Central memory CD8-positive, alpha-beta T cell (primary cell): ENCODE results near the gene STK32B.

ENCODE experiments used
- ATAC-seq: fragments of 150-1000 bp; cut with Tn5 transposase; replicated peaks from 2 replicates; pipeline ENCODE4 v1.10.0; 2022; ENCODE audit warnings: mild to moderate bottlenecking, moderate FRiP score, moderate number of reproducible peaks; ENCODE audit not compliant: poor library complexity, severe bottlenecking; ENCODE audit errors: extremely low read depth
- DNase-seq, 2 donors: peaks; one replicate each; pipeline ENCODE4 v3.0.0; 2021; ENCODE audit warnings: low spot score in 2 of 2
- H3K27ac Mint-ChIP-seq: one replicate; pipeline ENCODE4 v1.8.0; 2022; ENCODE audit warnings: low read depth, mild to moderate bottlenecking, moderate library complexity, mixed read lengths
- H3K27me3 Mint-ChIP-seq: one replicate; pipeline ENCODE4 v1.8.0; 2022; ENCODE audit warnings: mixed read lengths
- H3K36me3 Mint-ChIP-seq: one replicate; pipeline ENCODE4 v1.8.0; 2022; ENCODE audit warnings: mild to moderate bottlenecking, moderate library complexity, mixed read lengths; ENCODE audit not compliant: insufficient read depth
- H3K4me1 Mint-ChIP-seq: one replicate; pipeline ENCODE4 v1.8.0; 2022; ENCODE audit warnings: mixed read lengths
- H3K4me3 Mint-ChIP-seq: one replicate; pipeline ENCODE4 v1.8.0; 2022; ENCODE audit warnings: mild to moderate bottlenecking, moderate library complexity, mixed read lengths
- H3K9me3 Mint-ChIP-seq: one replicate; pipeline ENCODE4 v1.8.0; 2022; ENCODE audit warnings: mixed read lengths

Gene STK32B

GRCh38 chr4:5467111-5467510, 415.8 kb downstream of the STK32B start:
- Mint-ChIP-seq H3K9me3 (no peaks in the 10 kb centered on the region), H3K27ac (no peak overlapping the region), H3K4me3 (no peak overlapping the region), H3K36me3 (no peaks in the 10 kb centered on the region), H3K27me3 (no peaks in the 10 kb centered on the region), H3K4me1 (no peaks in the 10 kb centered on the region)
- DNase-seq (no peak), ATAC-seq (no peak)

- no peak for DNase-seq
- Mint-ChIP-seq H3K27ac (no peak overlapping the region), H3K4me1 (no peaks in the 10 kb centered on the region), H3K36me3 (no peaks in the 10 kb centered on the region), H3K9me3 (no peaks in the 10 kb centered on the region), H3K27me3 (no peaks in the 10 kb centered on the region), H3K4me3 (no peak overlapping the region)
- no peak for ATAC-seq
Observed at GRCh38 chr4:5469151-5469775, 418.0 kb downstream of the STK32B start.

- Mint-ChIP-seq H3K4me1 (no peaks in the 10 kb centered on the region), H3K27ac (no peak overlapping the region), H3K4me3 (no peak overlapping the region), H3K9me3 (no peaks in the 10 kb centered on the region), H3K36me3 (no peaks in the 10 kb centered on the region), H3K27me3 (no peaks in the 10 kb centered on the region)
- DNase-seq (no peak), ATAC-seq (no peak)
Observed at GRCh38 chr4:5469861-5470260, 418.6 kb downstream of the STK32B start.

- DNase-seq = no peak
- no peak for ATAC-seq
- Mint-ChIP-seq H3K4me1 (no peaks in the 10 kb centered on the region), H3K9me3 (no peaks in the 10 kb centered on the region), H3K27ac (no peak overlapping the region), H3K4me3 (no peak overlapping the region), H3K36me3 (no peaks in the 10 kb centered on the region), H3K27me3 (no peaks in the 10 kb centered on the region)
Observed at GRCh38 chr4:5470318-5471198, 419.3 kb downstream of the STK32B start.

GRCh38 chr4:5471206-5471605, 419.9 kb downstream of the STK32B start:
- ATAC-seq (no peak), DNase-seq (no peak)
- no peaks in the 10 kb centered on the region for H3K27me3 Mint-ChIP-seq
- no peak overlapping the region for H3K27ac Mint-ChIP-seq
- no peaks in the 10 kb centered on the region for H3K4me1 Mint-ChIP-seq
- H3K9me3 Mint-ChIP-seq = no peaks in the 10 kb centered on the region
- H3K4me3 Mint-ChIP-seq = no peak overlapping the region
- H3K36me3 Mint-ChIP-seq = no peaks in the 10 kb centered on the region

- ATAC-seq (no peak), DNase-seq (no peak)
- H3K36me3 Mint-ChIP-seq = no peaks in the 10 kb centered on the region
- no peak overlapping the region for H3K4me3 Mint-ChIP-seq
- no peaks in the 10 kb centered on the region for H3K4me1 Mint-ChIP-seq
- H3K27ac Mint-ChIP-seq = no peak overlapping the region
- H3K9me3 Mint-ChIP-seq = no peaks in the 10 kb centered on the region
- H3K27me3 Mint-ChIP-seq = no peaks in the 10 kb centered on the region
Observed at GRCh38 chr4:5471691-5472090, 420.4 kb downstream of the STK32B start.

- DNase-seq (no peak), ATAC-seq (no peak)
- Mint-ChIP-seq H3K4me3 (no peak overlapping the region), H3K27me3 (no peaks in the 10 kb centered on the region), H3K4me1 (no peaks in the 10 kb centered on the region), H3K9me3 (no peaks in the 10 kb centered on the region), H3K27ac (no peak overlapping the region), H3K36me3 (no peaks in the 10 kb centered on the region)
Observed at GRCh38 chr4:5472160-5472591, 420.9 kb downstream of the STK32B start.

GRCh38 chr4:5473125-5473524, 421.8 kb downstream of the STK32B start:
- no peaks in the 10 kb centered on the region for H3K4me1 Mint-ChIP-seq
- H3K9me3 Mint-ChIP-seq = no peaks in the 10 kb centered on the region
- H3K4me3 Mint-ChIP-seq = no peak overlapping the region
- H3K27ac Mint-ChIP-seq = no peak overlapping the region
- H3K36me3 Mint-ChIP-seq = no peaks in the 10 kb centered on the region
- ATAC-seq = no peak
- no peak for DNase-seq
- no peaks in the 10 kb centered on the region for H3K27me3 Mint-ChIP-seq

- no peaks in the 10 kb centered on the region for H3K27me3 Mint-ChIP-seq
- H3K36me3 Mint-ChIP-seq = no peaks in the 10 kb centered on the region
- H3K4me1 Mint-ChIP-seq = no peaks in the 10 kb centered on the region
- no peaks in the 10 kb centered on the region for H3K9me3 Mint-ChIP-seq
- DNase-seq (no peak), ATAC-seq (no peak)
- H3K27ac Mint-ChIP-seq = no peak overlapping the region
- no peak overlapping the region for H3K4me3 Mint-ChIP-seq
Observed at GRCh38 chr4:5474756-5475155, 423.5 kb downstream of the STK32B start.

GRCh38 chr4:5477613-5478012, 426.3 kb downstream of the STK32B start:
- H3K9me3 Mint-ChIP-seq = peaks cover 5% of the 10 kb centered on the region
- H3K27ac Mint-ChIP-seq = no peak overlapping the region
- H3K4me3 Mint-ChIP-seq = no peak overlapping the region
- H3K36me3 Mint-ChIP-seq = no peaks in the 10 kb centered on the region
- H3K27me3 Mint-ChIP-seq = no peaks in the 10 kb centered on the region
- no peaks in the 10 kb centered on the region for H3K4me1 Mint-ChIP-seq
- ATAC-seq (no peak), DNase-seq (no peak)

GRCh38 chr4:5478169-5478568, 426.9 kb downstream of the STK32B start:
- Mint-ChIP-seq H3K9me3 (peaks cover 5% of the 10 kb centered on the region), H3K4me1 (no peaks in the 10 kb centered on the region), H3K36me3 (no peaks in the 10 kb centered on the region), H3K27me3 (no peaks in the 10 kb centered on the region), H3K27ac (no peak overlapping the region), H3K4me3 (no peak overlapping the region)
- no peak for DNase-seq
- no peak for ATAC-seq

- H3K36me3 Mint-ChIP-seq = no peaks in the 10 kb centered on the region
Observed at GRCh38 chr4:5478697-5479096, 427.4 kb downstream of the STK32B start.

GRCh38 chr4:5479518-5480060, 428.3 kb downstream of the STK32B start:
- DNase-seq (no peak), ATAC-seq (no peak)
- Mint-ChIP-seq H3K36me3 (no peaks in the 10 kb centered on the region), H3K4me1 (no peaks in the 10 kb centered on the region), H3K4me3 (no peak overlapping the region), H3K27ac (no peak overlapping the region), H3K27me3 (no peaks in the 10 kb centered on the region), H3K9me3 (peaks cover 11% of the 10 kb centered on the region)

More at GRCh38 chr4:5478697-5479096, 427.4 kb downstream of the STK32B start:
- Mint-ChIP-seq H3K4me1 (no peaks in the 10 kb centered on the region), H3K27ac (no peak overlapping the region), H3K4me3 (no peak overlapping the region), H3K27me3 (no peaks in the 10 kb centered on the region), H3K9me3 (peaks cover 10% of the 10 kb centered on the region)
- DNase-seq (no peak), ATAC-seq (no peak)
